Measurements from ENCODE around the gene PRKAG2. TPM values are rescaled to one million over a fixed set of nuclear protein-coding genes. Genes with fewer than 3 reads are reported as not detected.

Gene PRKAG2
- total and polyA plus RNA-seq, 2 experiments from 2014 or later = 9.1 to 14.9 TPM

DNA sequence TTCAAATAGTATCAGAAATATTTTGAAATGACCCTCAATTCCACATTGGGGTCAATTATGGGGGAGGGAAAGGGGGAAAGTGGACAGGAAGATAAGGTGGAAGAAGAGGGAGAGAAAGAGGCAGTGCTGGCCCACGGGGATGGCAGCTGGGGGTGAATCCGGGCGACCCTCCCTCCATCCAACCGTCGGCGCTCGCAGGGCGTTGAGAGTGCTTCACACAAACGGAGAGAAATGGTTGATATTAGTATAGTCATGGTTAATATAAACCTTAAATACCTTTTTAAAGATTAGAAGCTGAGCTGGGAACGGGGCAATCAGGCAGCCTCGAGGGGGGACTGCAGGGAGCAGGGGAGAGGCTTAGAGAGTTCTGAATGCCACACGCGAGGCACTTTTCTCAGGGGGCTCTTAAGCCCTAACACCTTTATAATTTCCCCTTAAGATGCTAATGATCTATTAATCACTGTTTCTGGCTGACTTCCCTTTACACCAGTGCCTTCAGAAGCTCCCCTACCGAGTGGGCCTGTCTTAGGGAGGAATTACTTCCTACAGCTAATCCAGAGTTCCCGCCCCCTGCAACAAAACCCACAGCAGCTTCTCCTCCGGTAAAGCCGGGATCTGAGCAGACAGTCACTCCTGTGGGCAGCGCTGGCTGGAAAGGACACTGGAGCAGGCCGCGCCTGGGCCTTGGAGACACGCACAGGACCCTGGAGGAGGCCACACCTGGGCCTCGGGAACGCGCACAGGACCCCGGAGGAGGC, 39.5 kb downstream of the PRKAG2 start:
- H3K9me3 Mint-ChIP-seq = no peaks in the 10 kb centered on the region
- peak overlapping the region; percentile 56; the same call in 1 of the 2 replicates for H3K27ac Mint-ChIP-seq

More for the DNA sequence above, 39.5 kb downstream of the PRKAG2 start:
- no peak overlapping the region for H3K4me3 Mint-ChIP-seq
- Histone ChIP-seq H2AFZ (peak overlapping the region; percentile 86), H3K79me2 (replicated peaks; ENCODE audit: insufficient read depth) (no peaks in the 10 kb centered on the region), H4K20me1 (replicated peaks; ENCODE audit: insufficient read depth) (no peaks in the 10 kb centered on the region), H3K27me3 (ENCODE audit: insufficient read depth) (no peaks in the 10 kb centered on the region), H3F3A (replicated peaks; ENCODE audit: low read depth) (no peaks in the 10 kb centered on the region), H3K9me2 (ENCODE audit: insufficient read depth) (no peaks in the 10 kb centered on the region), H3K4me3 (no peak overlapping the region), H3K4me1 (ENCODE audit: insufficient read depth) (no peaks in the 10 kb centered on the region; the same call in 1 of the 2 replicates), H3K27ac (ENCODE audit: low read depth) (no peak overlapping the region), H3K4me2 (no peak overlapping the region), H3K36me3 (ENCODE audit: insufficient read depth) (no peaks in the 10 kb centered on the region)
- no peaks in the 10 kb centered on the region for H3K36me3 Mint-ChIP-seq (ENCODE audit: low read depth)
- peaks cover 23% of the 10 kb centered on the region for H3K4me1 Mint-ChIP-seq
- DNase-seq (ENCODE audit: low spot score) (peak; percentile 30), ATAC-seq (peak; percentile 70)
- peaks cover 8% of the 10 kb centered on the region for H3K27me3 Mint-ChIP-seq (ENCODE audit: insufficient read depth, low read depth, poor library complexity)
- TF ChIP-seq EZH2 (IDR thresholded peaks at IDR 0.05; ENCODE audit: low read depth, unreplicated experiment) (no peak), EZH2phosphoT487 (IDR thresholded peaks at IDR 0.05; ENCODE audit: unreplicated experiment) (no peak), ZNF462 (CRISPR knock-in tag; IDR thresholded peaks at IDR 0.05) (no peak), CTCF (conservative IDR thresholded peaks at IDR 0.05; ENCODE audit: low read depth in 2 of 2) (no peak), STAT1 (IDR thresholded peaks at IDR 0.05; ENCODE audit: unreplicated experiment) (no peak), NANOG (IDR thresholded peaks at IDR 0.05; ENCODE audit: borderline replicate concordance) (no peak), ZNF114 (CRISPR knock-in tag; IDR thresholded peaks at IDR 0.05) (no peak), JUNB (IDR thresholded peaks at IDR 0.05; ENCODE audit: unreplicated experiment) (no peak)
- TF ChIP-seq, protein P1, sequence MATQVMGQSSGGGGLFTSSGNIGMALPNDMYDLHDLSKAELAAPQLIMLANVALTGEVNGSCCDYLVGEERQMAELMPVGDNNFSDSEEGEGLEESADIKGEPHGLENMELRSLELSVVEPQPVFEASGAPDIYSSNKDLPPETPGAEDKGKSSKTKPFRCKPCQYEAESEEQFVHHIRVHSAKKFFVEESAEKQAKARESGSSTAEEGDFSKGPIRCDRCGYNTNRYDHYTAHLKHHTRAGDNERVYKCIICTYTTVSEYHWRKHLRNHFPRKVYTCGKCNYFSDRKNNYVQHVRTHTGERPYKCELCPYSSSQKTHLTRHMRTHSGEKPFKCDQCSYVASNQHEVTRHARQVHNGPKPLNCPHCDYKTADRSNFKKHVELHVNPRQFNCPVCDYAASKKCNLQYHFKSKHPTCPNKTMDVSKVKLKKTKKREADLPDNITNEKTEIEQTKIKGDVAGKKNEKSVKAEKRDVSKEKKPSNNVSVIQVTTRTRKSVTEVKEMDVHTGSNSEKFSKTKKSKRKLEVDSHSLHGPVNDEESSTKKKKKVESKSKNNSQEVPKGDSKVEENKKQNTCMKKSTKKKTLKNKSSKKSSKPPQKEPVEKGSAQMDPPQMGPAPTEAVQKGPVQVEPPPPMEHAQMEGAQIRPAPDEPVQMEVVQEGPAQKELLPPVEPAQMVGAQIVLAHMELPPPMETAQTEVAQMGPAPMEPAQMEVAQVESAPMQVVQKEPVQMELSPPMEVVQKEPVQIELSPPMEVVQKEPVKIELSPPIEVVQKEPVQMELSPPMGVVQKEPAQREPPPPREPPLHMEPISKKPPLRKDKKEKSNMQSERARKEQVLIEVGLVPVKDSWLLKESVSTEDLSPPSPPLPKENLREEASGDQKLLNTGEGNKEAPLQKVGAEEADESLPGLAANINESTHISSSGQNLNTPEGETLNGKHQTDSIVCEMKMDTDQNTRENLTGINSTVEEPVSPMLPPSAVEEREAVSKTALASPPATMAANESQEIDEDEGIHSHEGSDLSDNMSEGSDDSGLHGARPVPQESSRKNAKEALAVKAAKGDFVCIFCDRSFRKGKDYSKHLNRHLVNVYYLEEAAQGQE (IDR thresholded peaks at IDR 0.05; ENCODE audit: unreplicated experiment) = no peak
- TF ChIP-seq, protein P2, sequence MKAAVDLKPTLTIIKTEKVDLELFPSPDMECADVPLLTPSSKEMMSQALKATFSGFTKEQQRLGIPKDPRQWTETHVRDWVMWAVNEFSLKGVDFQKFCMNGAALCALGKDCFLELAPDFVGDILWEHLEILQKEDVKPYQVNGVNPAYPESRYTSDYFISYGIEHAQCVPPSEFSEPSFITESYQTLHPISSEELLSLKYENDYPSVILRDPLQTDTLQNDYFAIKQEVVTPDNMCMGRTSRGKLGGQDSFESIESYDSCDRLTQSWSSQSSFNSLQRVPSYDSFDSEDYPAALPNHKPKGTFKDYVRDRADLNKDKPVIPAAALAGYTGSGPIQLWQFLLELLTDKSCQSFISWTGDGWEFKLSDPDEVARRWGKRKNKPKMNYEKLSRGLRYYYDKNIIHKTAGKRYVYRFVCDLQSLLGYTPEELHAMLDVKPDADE (IDR thresholded peaks at IDR 0.05) = no peak
